LNCaP clone FGC (cell line): ENCODE data around the gene EPHB1.

Experiments used
- DNase-seq: peaks from one replicate; pipeline ENCODE4 v3.0.0-alpha.2; 2011; ENCODE audit warnings: low read depth
- H3K4me3 ChIP-seq: 2 replicates; pipeline ENCODE4 v1.5.1; 2011; ENCODE audit warnings: mild to moderate bottlenecking, low read depth, low read length, control low read depth
- CTCF ChIP-seq: IDR thresholded peaks from 2 replicates; pipeline ENCODE4 v1.5.1; 2012; ENCODE audit warnings: mild to moderate bottlenecking; ENCODE audit not compliant: control insufficient read depth, insufficient read depth; ENCODE audit errors: extremely low read depth

EPHB1 gene

GRCh38 chr3:135215516-135215915 is 420.5 kb downstream of the EPHB1 start:
- H3K4me3 ChIP-seq = no peak overlapping the region
- TF ChIP-seq CTCF = no peak
- no peak for DNase-seq

GRCh38 chr3:135216659-135217058 is 421.6 kb downstream of the EPHB1 start:
- no peak overlapping the region for H3K4me3 ChIP-seq
- DNase-seq = no peak

GRCh38 chr3:135217730-135218129 is 422.7 kb downstream of the EPHB1 start:
- DNase-seq = no peak
- H3K4me3 ChIP-seq = no peak overlapping the region
- no peak for TF ChIP-seq CTCF

More at GRCh38 chr3:135216659-135217058, 421.6 kb downstream of the EPHB1 start:
- TF ChIP-seq CTCF = no peak

- TF ChIP-seq CTCF = no peak
- H3K4me3 ChIP-seq = no peak overlapping the region
- no peak for DNase-seq
These were observed 423.2 kb downstream of the EPHB1 start for GRCh38 chr3:135218304-135218703.

GRCh38 chr3:135218782-135219181 is 423.7 kb downstream of the EPHB1 start:
- no peak overlapping the region for H3K4me3 ChIP-seq
- DNase-seq = no peak
- TF ChIP-seq CTCF = no peak

GRCh38 chr3:135224815-135225362 is 429.8 kb downstream of the EPHB1 start:
- no peak for TF ChIP-seq CTCF
- no peak for DNase-seq
- no peak overlapping the region for H3K4me3 ChIP-seq

- TF ChIP-seq CTCF = no peak
- H3K4me3 ChIP-seq = no peak overlapping the region
- DNase-seq = no peak
These were observed 431.0 kb downstream of the EPHB1 start for GRCh38 chr3:135226057-135226456.
